Omental fat pad (tissue), 4 donors: ENCODE measurements around the gene DLGAP4. TPM values are rescaled to one million over a fixed set of nuclear protein-coding genes. Genes with fewer than 3 reads are reported as not detected.

Experiments
- ATAC-seq: fragments of 150-250 bp; one replicate; pipeline ENCODE4 v1.9.1; 2016; ENCODE audit warnings: mild to moderate bottlenecking, moderate library complexity; ENCODE audit not compliant: low FRiP score
- DNase-seq: peaks from one replicate; pipeline ENCODE4 v3.0.0-alpha.2; 2019; ENCODE audit warnings: low spot score
- total RNA-seq, 4 donors: library from RNA; depleted of rRNA; stranded (reverse); fragments of >200 nt; gene quantifications; one replicate each; pipeline ENCODE4 v1.1.0, GENCODE V29; 2016
- TF ChIP-seq, protein P1 (sequence below), 3 donors: fragments of 450-650 bp; IDR thresholded peaks; one replicate each; pipeline ENCODE4 v1.5.1; 2016 to 2017; ENCODE audit warnings: antibody characterized with exemption in 3 of 3, mild to moderate bottlenecking in 3 of 3, moderate library complexity in 2 of 3

The DLGAP4 gene
- total RNA-seq, 4 donors from 2014 or later = 26.0 to 42.6 (median 30.7) TPM

DNA sequence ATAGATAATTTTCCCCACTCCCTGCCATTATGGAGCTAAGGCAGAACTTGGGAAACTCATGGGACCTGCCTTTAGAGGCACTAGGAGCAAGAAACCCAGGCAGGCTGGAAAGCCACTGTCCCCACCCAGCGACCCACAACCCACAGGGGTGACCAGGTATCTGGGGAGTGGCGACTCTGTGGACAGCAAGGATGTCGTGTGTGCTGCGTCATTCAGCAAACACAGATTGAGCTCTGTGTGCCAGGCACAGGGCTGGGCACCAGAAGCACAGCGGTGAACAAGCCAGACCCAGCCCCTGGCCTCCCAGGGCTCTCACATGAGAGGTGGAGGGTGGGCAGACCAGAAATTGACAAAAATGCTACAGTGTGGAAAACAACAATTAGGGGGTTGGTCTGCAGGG is 27.7 kb downstream of the DLGAP4 start:
- no peak for DNase-seq
- TF ChIP-seq, protein P1, sequence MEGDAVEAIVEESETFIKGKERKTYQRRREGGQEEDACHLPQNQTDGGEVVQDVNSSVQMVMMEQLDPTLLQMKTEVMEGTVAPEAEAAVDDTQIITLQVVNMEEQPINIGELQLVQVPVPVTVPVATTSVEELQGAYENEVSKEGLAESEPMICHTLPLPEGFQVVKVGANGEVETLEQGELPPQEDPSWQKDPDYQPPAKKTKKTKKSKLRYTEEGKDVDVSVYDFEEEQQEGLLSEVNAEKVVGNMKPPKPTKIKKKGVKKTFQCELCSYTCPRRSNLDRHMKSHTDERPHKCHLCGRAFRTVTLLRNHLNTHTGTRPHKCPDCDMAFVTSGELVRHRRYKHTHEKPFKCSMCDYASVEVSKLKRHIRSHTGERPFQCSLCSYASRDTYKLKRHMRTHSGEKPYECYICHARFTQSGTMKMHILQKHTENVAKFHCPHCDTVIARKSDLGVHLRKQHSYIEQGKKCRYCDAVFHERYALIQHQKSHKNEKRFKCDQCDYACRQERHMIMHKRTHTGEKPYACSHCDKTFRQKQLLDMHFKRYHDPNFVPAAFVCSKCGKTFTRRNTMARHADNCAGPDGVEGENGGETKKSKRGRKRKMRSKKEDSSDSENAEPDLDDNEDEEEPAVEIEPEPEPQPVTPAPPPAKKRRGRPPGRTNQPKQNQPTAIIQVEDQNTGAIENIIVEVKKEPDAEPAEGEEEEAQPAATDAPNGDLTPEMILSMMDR (IDR thresholded peaks at IDR 0.05) = no peak
- no peak for ATAC-seq

- ATAC-seq = no peak
- TF ChIP-seq, protein P1 (IDR thresholded peaks at IDR 0.05) = no peak
- DNase-seq = no peak
These were observed 28.4 kb downstream of the DLGAP4 start for GRCh38 chr20:36334281-36335205.

DNA sequence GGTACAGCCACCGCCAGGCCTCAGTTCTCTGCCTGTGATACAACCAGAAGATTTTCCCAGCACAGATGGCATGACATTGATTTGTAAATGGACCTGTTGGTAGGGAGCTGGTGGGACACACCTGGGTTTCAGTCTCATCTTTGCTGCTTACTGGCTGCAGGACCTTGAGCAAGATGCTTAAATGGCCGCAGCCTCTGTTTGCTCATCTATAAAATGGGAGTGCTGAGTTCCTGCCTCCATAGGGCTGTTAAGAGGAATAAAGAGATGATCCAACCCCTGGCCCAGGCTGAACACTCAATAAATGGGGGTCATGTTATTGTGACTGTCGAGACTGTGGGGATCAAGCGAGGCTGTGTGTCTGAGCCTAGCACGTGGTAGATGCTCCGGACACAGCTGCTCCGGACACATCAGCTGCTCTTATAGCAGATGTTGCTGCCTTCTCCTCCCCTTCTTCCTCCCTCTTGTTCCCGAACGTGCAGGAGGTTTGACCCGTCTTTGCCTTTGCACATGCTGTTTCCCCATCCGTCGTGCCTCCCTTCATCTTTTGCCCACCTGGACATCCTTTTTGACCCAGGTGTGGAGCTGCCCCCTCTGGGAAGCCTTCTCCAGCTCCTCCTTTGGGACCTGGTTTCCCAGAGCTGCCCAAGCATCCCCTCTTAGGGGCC is 29.2 kb downstream of the DLGAP4 start:
- DNase-seq (no peak), ATAC-seq (no peak)
- TF ChIP-seq, protein P1 (IDR thresholded peaks at IDR 0.05) = no peak

- ATAC-seq (no peak), DNase-seq (no peak)
- TF ChIP-seq, protein P1 (IDR thresholded peaks at IDR 0.05) = no peak
These were observed 30.1 kb downstream of the DLGAP4 start for GRCh38 chr20:36336204-36336603.

- ATAC-seq (no peak), DNase-seq (no peak)
- TF ChIP-seq, protein P1 (IDR thresholded peaks at IDR 0.05) = no peak
These were observed 31.0 kb downstream of the DLGAP4 start for GRCh38 chr20:36336954-36337704.

DNA sequence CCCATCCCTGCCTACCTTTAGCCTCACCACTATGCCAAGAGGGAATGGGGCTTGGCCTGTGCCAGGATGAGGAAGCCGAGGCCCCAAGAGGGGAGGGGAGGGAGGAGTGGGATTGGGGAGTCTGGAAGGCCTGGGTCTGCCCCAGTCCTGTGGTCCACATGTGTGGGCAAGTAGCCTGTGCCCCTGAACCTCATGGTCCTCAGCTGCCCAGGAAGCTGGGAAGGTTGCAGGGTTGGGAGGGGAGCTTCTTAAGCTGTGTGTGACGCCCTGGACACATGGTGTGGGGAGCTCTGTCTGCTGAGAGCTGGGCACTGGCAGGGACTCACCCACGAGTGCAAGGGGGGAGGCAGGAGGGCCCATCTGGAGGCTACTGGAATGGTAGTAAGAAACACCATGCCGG is 31.7 kb downstream of the DLGAP4 start:
- TF ChIP-seq, protein P1 (IDR thresholded peaks at IDR 0.05) = no peak
- ATAC-seq = no peak
- no peak for DNase-seq
